Measurements from ENCODE around the gene DCLK1.

DNA sequence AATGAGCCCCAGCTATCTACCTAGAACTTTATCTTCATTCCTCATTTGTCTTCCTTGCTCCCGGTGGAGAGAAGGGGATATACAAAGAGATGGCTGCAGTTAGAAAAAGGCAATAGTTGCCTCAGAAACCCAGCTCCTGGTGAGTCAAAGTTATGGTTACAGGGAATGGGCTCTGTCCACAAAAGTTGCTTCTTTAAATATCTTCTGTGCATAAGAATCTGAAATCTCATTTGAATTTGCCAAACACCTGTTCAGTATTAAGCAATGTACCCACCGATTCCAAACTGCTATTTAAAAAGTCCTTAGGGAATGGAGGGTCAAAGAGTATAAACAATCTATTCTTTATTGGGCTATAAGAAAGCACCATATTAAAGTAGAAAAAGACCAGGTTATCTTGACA is 48.4 kb downstream of the DCLK1 start:
- TF ChIP-seq FOXA2 (IDR thresholded peaks at IDR 0.05): no peak
- TF ChIP-seq, protein P1, sequence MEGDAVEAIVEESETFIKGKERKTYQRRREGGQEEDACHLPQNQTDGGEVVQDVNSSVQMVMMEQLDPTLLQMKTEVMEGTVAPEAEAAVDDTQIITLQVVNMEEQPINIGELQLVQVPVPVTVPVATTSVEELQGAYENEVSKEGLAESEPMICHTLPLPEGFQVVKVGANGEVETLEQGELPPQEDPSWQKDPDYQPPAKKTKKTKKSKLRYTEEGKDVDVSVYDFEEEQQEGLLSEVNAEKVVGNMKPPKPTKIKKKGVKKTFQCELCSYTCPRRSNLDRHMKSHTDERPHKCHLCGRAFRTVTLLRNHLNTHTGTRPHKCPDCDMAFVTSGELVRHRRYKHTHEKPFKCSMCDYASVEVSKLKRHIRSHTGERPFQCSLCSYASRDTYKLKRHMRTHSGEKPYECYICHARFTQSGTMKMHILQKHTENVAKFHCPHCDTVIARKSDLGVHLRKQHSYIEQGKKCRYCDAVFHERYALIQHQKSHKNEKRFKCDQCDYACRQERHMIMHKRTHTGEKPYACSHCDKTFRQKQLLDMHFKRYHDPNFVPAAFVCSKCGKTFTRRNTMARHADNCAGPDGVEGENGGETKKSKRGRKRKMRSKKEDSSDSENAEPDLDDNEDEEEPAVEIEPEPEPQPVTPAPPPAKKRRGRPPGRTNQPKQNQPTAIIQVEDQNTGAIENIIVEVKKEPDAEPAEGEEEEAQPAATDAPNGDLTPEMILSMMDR (IDR thresholded peaks at IDR 0.05; ENCODE audit: low read depth, low read length, missing input control): no peak
- no peak for TF ChIP-seq TAF1 (conservative IDR thresholded peaks at IDR 0.05)
- TF ChIP-seq EGR1 (IDR thresholded peaks at IDR 0.05; ENCODE audit: low read depth in 2 of 2): no peak
- TF ChIP-seq SP1 (IDR thresholded peaks at IDR 0.05): no peak
- no peak for TF ChIP-seq RAD21 (IDR thresholded peaks at IDR 0.05)
- no peak for TF ChIP-seq GABPA (IDR thresholded peaks at IDR 0.05 in 1 of 2, conservative IDR thresholded peaks at IDR 0.05 in 1 of 2)
- TF ChIP-seq HNF4A (conservative IDR thresholded peaks at IDR 0.05): no peak
- no peak for TF ChIP-seq RXRA (IDR thresholded peaks at IDR 0.05)
- TF ChIP-seq, protein P2, sequence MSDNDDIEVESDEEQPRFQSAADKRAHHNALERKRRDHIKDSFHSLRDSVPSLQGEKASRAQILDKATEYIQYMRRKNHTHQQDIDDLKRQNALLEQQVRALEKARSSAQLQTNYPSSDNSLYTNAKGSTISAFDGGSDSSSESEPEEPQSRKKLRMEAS (IDR thresholded peaks at IDR 0.05): no peak
- no peak for TF ChIP-seq HNF4G (IDR thresholded peaks at IDR 0.05)
- no peak for TF ChIP-seq NR2F2 (IDR thresholded peaks at IDR 0.05)
- TF ChIP-seq, protein P3, sequence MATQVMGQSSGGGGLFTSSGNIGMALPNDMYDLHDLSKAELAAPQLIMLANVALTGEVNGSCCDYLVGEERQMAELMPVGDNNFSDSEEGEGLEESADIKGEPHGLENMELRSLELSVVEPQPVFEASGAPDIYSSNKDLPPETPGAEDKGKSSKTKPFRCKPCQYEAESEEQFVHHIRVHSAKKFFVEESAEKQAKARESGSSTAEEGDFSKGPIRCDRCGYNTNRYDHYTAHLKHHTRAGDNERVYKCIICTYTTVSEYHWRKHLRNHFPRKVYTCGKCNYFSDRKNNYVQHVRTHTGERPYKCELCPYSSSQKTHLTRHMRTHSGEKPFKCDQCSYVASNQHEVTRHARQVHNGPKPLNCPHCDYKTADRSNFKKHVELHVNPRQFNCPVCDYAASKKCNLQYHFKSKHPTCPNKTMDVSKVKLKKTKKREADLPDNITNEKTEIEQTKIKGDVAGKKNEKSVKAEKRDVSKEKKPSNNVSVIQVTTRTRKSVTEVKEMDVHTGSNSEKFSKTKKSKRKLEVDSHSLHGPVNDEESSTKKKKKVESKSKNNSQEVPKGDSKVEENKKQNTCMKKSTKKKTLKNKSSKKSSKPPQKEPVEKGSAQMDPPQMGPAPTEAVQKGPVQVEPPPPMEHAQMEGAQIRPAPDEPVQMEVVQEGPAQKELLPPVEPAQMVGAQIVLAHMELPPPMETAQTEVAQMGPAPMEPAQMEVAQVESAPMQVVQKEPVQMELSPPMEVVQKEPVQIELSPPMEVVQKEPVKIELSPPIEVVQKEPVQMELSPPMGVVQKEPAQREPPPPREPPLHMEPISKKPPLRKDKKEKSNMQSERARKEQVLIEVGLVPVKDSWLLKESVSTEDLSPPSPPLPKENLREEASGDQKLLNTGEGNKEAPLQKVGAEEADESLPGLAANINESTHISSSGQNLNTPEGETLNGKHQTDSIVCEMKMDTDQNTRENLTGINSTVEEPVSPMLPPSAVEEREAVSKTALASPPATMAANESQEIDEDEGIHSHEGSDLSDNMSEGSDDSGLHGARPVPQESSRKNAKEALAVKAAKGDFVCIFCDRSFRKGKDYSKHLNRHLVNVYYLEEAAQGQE (IDR thresholded peaks at IDR 0.05): no peak
- TF ChIP-seq, protein P4, sequence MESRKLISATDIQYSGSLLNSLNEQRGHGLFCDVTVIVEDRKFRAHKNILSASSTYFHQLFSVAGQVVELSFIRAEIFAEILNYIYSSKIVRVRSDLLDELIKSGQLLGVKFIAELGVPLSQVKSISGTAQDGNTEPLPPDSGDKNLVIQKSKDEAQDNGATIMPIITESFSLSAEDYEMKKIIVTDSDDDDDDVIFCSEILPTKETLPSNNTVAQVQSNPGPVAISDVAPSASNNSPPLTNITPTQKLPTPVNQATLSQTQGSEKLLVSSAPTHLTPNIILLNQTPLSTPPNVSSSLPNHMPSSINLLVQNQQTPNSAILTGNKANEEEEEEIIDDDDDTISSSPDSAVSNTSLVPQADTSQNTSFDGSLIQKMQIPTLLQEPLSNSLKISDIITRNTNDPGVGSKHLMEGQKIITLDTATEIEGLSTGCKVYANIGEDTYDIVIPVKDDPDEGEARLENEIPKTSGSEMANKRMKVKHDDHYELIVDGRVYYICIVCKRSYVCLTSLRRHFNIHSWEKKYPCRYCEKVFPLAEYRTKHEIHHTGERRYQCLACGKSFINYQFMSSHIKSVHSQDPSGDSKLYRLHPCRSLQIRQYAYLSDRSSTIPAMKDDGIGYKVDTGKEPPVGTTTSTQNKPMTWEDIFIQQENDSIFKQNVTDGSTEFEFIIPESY (IDR thresholded peaks at IDR 0.05): no peak
